Left lobe of liver (tissue), 2 donors: ENCODE data around the gene CXCL14. TPM values are rescaled to one million over a fixed set of nuclear protein-coding genes. Genes with fewer than 3 reads are reported as not detected.
"Not testable (repeated sequence)": the region's sequence is repeated elsewhere in the genome, so short reads cannot be mapped to it uniquely, and the experiment has no call there.

ENCODE experiments used
- ATAC-seq: fragments of 200-7000 bp; cut with Tn5 transposase; one replicate; pipeline ENCODE4 v1.9.1; 2020; ENCODE audit warnings: mild to moderate bottlenecking, moderate library complexity
- DNase-seq: peaks from one replicate; pipeline ENCODE4 v3.0.0-alpha.2; 2020; ENCODE audit warnings: low spot score
- total RNA-seq: library from RNA; stranded (reverse); gene quantifications from one replicate; pipeline ENCODE4 v1.2.1, GENCODE V29; 2021
- donor health status: DM: no; HTN: no; CAD: no; lungs with moderate emphysema.
- donor health status: DM: no; HTN: yes; CAD: no.

Gene CXCL14
- total RNA-seq, 1 donor from 2014 or later = 4.8 TPM

GRCh38 chr5:135546912-135547311 is 31.9 kb downstream of the CXCL14 start:
- no peak for ATAC-seq
- no peak for DNase-seq

GRCh38 chr5:135546101-135546500 is 32.7 kb downstream of the CXCL14 start:
- ATAC-seq (no peak), DNase-seq (no peak)

- ATAC-seq = no peak
- DNase-seq = no peak
Measured at GRCh38 chr5:135545099-135545498, 33.7 kb downstream of the CXCL14 start.

GRCh38 chr5:135543485-135544304 is 35.1 kb downstream of the CXCL14 start:
- DNase-seq (no peak), ATAC-seq (peak; percentile 71)

GRCh38 chr5:135543001-135543484 is 35.7 kb downstream of the CXCL14 start:
- ATAC-seq = no peak
- DNase-seq = no peak

- ATAC-seq (no peak), DNase-seq (no peak)
Measured at GRCh38 chr5:135541807-135542502, 36.8 kb downstream of the CXCL14 start.

GRCh38 chr5:135539430-135540005 is 39.3 kb downstream of the CXCL14 start:
- no peak for DNase-seq
- ATAC-seq = no peak

- DNase-seq = no peak
- ATAC-seq = no peak
Measured at GRCh38 chr5:135538261-135538660, 40.5 kb downstream of the CXCL14 start.

GRCh38 chr5:135537745-135538144 is 41.0 kb downstream of the CXCL14 start:
- no peak for DNase-seq

GRCh38 chr5:135537271-135537670 is 41.5 kb downstream of the CXCL14 start:
- no peak for DNase-seq
- no peak for ATAC-seq

More at GRCh38 chr5:135537745-135538144, 41.0 kb downstream of the CXCL14 start:
- ATAC-seq = no peak

GRCh38 chr5:135535820-135536801 is 42.7 kb downstream of the CXCL14 start, which contains the start of gene NEUROG1:
TSS of gene NEUROG1 (minus strand) at chr5:135535964. CDS start at chr5:135535690, 274 bp downstream.
- ATAC-seq (no peak), DNase-seq (no peak)

GRCh38 chr5:135535420-135535819 is 43.4 kb downstream of the CXCL14 start:
- ATAC-seq (no peak), DNase-seq (no peak)

GRCh38 chr5:135534609-135535419 is 44.0 kb downstream of the CXCL14 start:
- DNase-seq = no peak

GRCh38 chr5:135533794-135534193 is 45.0 kb downstream of the CXCL14 start:
- no peak for DNase-seq
- no peak for ATAC-seq

More at GRCh38 chr5:135534609-135535419, 44.0 kb downstream of the CXCL14 start:
- peak; percentile 22 for ATAC-seq

GRCh38 chr5:135533334-135533733 is 45.5 kb downstream of the CXCL14 start:
- no peak for DNase-seq
- no peak for ATAC-seq

GRCh38 chr5:135529576-135529975 is 49.2 kb downstream of the CXCL14 start:
- ATAC-seq, DNase-seq: not testable (repeated sequence)

GRCh38 chr5:135526924-135527323 is 51.9 kb downstream of the CXCL14 start:
- DNase-seq (no peak), ATAC-seq (no peak)

- DNase-seq (no peak), ATAC-seq (no peak)
Measured at GRCh38 chr5:135521964-135522363, 56.8 kb downstream of the CXCL14 start.
